ENCODE results near the gene RLN1. TPM values are rescaled to one million over a fixed set of nuclear protein-coding genes. Genes with fewer than 3 reads are reported as not detected.

The RLN1 gene
- total and polyA plus RNA-seq, 2 experiments from 2014 or later: 1.2 to 3.0 TPM

- Mint-ChIP-seq H3K36me3 (ENCODE audit: low read depth) (no peaks in the 10 kb centered on the region), H3K27ac (no peak overlapping the region; the same call in 1 of the 2 replicates), H3K27me3 (ENCODE audit: insufficient read depth, low read depth, poor library complexity) (no peaks in the 10 kb centered on the region), H3K9me3 (no peaks in the 10 kb centered on the region), H3K4me3 (no peak overlapping the region), H3K4me1 (peaks cover 5% of the 10 kb centered on the region; the same call in 2 of the 3 replicates)
- Histone ChIP-seq H3K79me2 (replicated peaks; ENCODE audit: insufficient read depth) (no peaks in the 10 kb centered on the region), H3K9me2 (ENCODE audit: insufficient read depth) (no peaks in the 10 kb centered on the region), H2AFZ (no peak overlapping the region), H4K20me1 (replicated peaks; ENCODE audit: insufficient read depth) (no peaks in the 10 kb centered on the region; the same call in none of the 2 replicates), H3K4me3 (no peak overlapping the region), H3K4me2 (no peak overlapping the region), H3K27me3 (ENCODE audit: insufficient read depth) (no peaks in the 10 kb centered on the region), H3K4me1 (ENCODE audit: insufficient read depth) (no peaks in the 10 kb centered on the region; the same call in 1 of the 2 replicates), H3K36me3 (ENCODE audit: insufficient read depth) (no peaks in the 10 kb centered on the region), H3F3A (replicated peaks; ENCODE audit: low read depth) (no peaks in the 10 kb centered on the region), H3K27ac (ENCODE audit: low read depth) (no peak overlapping the region)
- DNase-seq (ENCODE audit: low spot score) (peak; percentile 33), ATAC-seq (no peak)
- TF ChIP-seq EZH2phosphoT487 (IDR thresholded peaks at IDR 0.05; ENCODE audit: unreplicated experiment): no peak
- TF ChIP-seq NANOG (IDR thresholded peaks at IDR 0.05; ENCODE audit: borderline replicate concordance): no peak
- no peak for TF ChIP-seq ZNF114 (CRISPR knock-in tag; IDR thresholded peaks at IDR 0.05)
- no peak for TF ChIP-seq STAT1 (IDR thresholded peaks at IDR 0.05; ENCODE audit: unreplicated experiment)
- TF ChIP-seq, protein P1, sequence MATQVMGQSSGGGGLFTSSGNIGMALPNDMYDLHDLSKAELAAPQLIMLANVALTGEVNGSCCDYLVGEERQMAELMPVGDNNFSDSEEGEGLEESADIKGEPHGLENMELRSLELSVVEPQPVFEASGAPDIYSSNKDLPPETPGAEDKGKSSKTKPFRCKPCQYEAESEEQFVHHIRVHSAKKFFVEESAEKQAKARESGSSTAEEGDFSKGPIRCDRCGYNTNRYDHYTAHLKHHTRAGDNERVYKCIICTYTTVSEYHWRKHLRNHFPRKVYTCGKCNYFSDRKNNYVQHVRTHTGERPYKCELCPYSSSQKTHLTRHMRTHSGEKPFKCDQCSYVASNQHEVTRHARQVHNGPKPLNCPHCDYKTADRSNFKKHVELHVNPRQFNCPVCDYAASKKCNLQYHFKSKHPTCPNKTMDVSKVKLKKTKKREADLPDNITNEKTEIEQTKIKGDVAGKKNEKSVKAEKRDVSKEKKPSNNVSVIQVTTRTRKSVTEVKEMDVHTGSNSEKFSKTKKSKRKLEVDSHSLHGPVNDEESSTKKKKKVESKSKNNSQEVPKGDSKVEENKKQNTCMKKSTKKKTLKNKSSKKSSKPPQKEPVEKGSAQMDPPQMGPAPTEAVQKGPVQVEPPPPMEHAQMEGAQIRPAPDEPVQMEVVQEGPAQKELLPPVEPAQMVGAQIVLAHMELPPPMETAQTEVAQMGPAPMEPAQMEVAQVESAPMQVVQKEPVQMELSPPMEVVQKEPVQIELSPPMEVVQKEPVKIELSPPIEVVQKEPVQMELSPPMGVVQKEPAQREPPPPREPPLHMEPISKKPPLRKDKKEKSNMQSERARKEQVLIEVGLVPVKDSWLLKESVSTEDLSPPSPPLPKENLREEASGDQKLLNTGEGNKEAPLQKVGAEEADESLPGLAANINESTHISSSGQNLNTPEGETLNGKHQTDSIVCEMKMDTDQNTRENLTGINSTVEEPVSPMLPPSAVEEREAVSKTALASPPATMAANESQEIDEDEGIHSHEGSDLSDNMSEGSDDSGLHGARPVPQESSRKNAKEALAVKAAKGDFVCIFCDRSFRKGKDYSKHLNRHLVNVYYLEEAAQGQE (IDR thresholded peaks at IDR 0.05; ENCODE audit: unreplicated experiment): no peak
- no peak for TF ChIP-seq ETS1 (IDR thresholded peaks at IDR 0.05)
- TF ChIP-seq, protein P2, sequence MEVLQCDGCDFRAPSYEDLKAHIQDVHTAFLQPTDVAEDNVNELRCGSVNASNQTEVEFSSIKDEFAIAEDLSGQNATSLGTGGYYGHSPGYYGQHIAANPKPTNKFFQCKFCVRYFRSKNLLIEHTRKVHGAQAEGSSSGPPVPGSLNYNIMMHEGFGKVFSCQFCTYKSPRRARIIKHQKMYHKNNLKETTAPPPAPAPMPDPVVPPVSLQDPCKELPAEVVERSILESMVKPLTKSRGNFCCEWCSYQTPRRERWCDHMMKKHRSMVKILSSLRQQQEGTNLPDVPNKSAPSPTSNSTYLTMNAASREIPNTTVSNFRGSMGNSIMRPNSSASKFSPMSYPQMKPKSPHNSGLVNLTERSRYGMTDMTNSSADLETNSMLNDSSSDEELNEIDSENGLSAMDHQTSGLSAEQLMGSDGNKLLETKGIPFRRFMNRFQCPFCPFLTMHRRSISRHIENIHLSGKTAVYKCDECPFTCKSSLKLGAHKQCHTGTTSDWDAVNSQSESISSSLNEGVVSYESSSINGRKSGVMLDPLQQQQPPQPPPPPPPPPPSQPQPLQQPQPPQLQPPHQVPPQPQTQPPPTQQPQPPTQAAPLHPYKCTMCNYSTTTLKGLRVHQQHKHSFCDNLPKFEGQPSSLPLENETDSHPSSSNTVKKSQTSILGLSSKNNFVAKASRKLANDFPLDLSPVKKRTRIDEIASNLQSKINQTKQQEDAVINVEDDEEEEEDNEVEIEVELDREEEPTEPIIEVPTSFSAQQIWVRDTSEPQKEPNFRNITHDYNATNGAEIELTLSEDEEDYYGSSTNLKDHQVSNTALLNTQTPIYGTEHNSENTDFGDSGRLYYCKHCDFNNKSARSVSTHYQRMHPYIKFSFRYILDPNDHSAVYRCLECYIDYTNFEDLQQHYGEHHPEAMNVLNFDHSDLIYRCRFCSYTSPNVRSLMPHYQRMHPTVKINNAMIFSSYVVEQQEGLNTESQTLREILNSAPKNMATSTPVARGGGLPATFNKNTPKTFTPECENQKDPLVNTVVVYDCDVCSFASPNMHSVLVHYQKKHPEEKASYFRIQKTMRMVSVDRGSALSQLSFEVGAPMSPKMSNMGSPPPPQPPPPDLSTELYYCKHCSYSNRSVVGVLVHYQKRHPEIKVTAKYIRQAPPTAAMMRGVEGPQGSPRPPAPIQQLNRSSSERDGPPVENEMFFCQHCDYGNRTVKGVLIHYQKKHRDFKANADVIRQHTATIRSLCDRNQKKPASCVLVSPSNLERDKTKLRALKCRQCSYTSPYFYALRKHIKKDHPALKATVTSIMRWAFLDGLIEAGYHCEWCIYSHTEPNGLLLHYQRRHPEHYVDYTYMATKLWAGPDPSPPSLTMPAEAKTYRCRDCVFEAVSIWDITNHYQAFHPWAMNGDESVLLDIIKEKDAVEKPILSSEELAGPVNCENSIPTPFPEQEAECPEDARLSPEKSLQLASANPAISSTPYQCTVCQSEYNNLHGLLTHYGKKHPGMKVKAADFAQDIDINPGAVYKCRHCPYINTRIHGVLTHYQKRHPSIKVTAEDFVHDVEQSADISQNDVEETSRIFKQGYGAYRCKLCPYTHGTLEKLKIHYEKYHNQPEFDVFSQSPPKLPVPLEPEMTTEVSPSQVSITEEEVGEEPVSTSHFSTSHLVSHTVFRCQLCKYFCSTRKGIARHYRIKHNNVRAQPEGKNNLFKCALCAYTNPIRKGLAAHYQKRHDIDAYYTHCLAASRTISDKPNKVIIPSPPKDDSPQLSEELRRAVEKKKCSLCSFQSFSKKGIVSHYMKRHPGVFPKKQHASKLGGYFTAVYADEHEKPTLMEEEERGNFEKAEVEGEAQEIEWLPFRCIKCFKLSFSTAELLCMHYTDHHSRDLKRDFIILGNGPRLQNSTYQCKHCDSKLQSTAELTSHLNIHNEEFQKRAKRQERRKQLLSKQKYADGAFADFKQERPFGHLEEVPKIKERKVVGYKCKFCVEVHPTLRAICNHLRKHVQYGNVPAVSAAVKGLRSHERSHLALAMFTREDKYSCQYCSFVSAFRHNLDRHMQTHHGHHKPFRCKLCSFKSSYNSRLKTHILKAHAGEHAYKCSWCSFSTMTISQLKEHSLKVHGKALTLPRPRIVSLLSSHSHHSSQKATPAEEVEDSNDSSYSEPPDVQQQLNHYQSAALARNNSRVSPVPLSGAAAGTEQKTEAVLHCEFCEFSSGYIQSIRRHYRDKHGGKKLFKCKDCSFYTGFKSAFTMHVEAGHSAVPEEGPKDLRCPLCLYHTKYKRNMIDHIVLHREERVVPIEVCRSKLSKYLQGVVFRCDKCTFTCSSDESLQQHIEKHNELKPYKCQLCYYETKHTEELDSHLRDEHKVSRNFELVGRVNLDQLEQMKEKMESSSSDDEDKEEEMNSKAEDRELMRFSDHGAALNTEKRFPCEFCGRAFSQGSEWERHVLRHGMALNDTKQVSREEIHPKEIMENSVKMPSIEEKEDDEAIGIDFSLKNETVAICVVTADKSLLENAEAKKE (CRISPR knock-in tag; IDR thresholded peaks at IDR 0.05): no peak
- no peak for TF ChIP-seq POLR2AphosphoS5 (IDR thresholded peaks at IDR 0.05; ENCODE audit: low read depth)
- TF ChIP-seq JUNB (IDR thresholded peaks at IDR 0.05; ENCODE audit: unreplicated experiment): no peak
- TF ChIP-seq, protein P3, sequence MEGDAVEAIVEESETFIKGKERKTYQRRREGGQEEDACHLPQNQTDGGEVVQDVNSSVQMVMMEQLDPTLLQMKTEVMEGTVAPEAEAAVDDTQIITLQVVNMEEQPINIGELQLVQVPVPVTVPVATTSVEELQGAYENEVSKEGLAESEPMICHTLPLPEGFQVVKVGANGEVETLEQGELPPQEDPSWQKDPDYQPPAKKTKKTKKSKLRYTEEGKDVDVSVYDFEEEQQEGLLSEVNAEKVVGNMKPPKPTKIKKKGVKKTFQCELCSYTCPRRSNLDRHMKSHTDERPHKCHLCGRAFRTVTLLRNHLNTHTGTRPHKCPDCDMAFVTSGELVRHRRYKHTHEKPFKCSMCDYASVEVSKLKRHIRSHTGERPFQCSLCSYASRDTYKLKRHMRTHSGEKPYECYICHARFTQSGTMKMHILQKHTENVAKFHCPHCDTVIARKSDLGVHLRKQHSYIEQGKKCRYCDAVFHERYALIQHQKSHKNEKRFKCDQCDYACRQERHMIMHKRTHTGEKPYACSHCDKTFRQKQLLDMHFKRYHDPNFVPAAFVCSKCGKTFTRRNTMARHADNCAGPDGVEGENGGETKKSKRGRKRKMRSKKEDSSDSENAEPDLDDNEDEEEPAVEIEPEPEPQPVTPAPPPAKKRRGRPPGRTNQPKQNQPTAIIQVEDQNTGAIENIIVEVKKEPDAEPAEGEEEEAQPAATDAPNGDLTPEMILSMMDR (conservative IDR thresholded peaks at IDR 0.05; ENCODE audit: low read depth in 2 of 2): no peak
- TF ChIP-seq ZNF331 (CRISPR knock-in tag; IDR thresholded peaks at IDR 0.05; ENCODE audit: low read depth): no peak
- TF ChIP-seq EZH2 (IDR thresholded peaks at IDR 0.05; ENCODE audit: low read depth, unreplicated experiment): no peak
- TF ChIP-seq CREB1 (CRISPR knock-in tag; IDR thresholded peaks at IDR 0.05; ENCODE audit: low read depth): no peak
Measured at GRCh38 chr9:5361326-5362010, 21.8 kb upstream of the RLN1 start.
